ENCODE measurements around the gene TP73.

GRCh38 chr1:3650248-3651025 is 1.9 kb upstream of the TP73 start:
- TF ChIP-seq CTCF (IDR thresholded peaks at IDR 0.05 in 2 of 3, conservative IDR thresholded peaks at IDR 0.05 in 1 of 3; ENCODE audit: borderline replicate concordance in 1 of 3, insufficient read depth in 1 of 3, low read depth in 2 of 3, low read length in 2 of 3): no peak
- peak; percentile 66 for TF ChIP-seq POLR2A (IDR thresholded peaks at IDR 0.05; ENCODE audit: borderline replicate concordance, extremely low read depth, insufficient read depth, insufficient read length)
- no peak for TF ChIP-seq EZH2 (IDR thresholded peaks at IDR 0.05)
- no peak for TF ChIP-seq RAD21 (IDR thresholded peaks at IDR 0.05; ENCODE audit: low read depth)
- no peak for TF ChIP-seq ELF1 (IDR thresholded peaks at IDR 0.05; ENCODE audit: borderline replicate concordance, low read depth)
- TF ChIP-seq MAX (IDR thresholded peaks at IDR 0.05): no peak
- no peak for TF ChIP-seq SIN3A (IDR thresholded peaks at IDR 0.05; ENCODE audit: low read depth)
- TF ChIP-seq, protein P1, sequence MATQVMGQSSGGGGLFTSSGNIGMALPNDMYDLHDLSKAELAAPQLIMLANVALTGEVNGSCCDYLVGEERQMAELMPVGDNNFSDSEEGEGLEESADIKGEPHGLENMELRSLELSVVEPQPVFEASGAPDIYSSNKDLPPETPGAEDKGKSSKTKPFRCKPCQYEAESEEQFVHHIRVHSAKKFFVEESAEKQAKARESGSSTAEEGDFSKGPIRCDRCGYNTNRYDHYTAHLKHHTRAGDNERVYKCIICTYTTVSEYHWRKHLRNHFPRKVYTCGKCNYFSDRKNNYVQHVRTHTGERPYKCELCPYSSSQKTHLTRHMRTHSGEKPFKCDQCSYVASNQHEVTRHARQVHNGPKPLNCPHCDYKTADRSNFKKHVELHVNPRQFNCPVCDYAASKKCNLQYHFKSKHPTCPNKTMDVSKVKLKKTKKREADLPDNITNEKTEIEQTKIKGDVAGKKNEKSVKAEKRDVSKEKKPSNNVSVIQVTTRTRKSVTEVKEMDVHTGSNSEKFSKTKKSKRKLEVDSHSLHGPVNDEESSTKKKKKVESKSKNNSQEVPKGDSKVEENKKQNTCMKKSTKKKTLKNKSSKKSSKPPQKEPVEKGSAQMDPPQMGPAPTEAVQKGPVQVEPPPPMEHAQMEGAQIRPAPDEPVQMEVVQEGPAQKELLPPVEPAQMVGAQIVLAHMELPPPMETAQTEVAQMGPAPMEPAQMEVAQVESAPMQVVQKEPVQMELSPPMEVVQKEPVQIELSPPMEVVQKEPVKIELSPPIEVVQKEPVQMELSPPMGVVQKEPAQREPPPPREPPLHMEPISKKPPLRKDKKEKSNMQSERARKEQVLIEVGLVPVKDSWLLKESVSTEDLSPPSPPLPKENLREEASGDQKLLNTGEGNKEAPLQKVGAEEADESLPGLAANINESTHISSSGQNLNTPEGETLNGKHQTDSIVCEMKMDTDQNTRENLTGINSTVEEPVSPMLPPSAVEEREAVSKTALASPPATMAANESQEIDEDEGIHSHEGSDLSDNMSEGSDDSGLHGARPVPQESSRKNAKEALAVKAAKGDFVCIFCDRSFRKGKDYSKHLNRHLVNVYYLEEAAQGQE (IDR thresholded peaks at IDR 0.05; ENCODE audit: low read depth): no peak
- no peak for TF ChIP-seq FOSL1 (IDR thresholded peaks at IDR 0.05; ENCODE audit: low read depth)
- TF ChIP-seq YY1 (IDR thresholded peaks at IDR 0.05; ENCODE audit: extremely low read depth, insufficient replicate concordance, low read depth, low read length): no peak
- no peak for TF ChIP-seq CEBPB (IDR thresholded peaks at IDR 0.05; ENCODE audit: low read depth)
- no peak for TF ChIP-seq EZH2phosphoT487 (IDR thresholded peaks at IDR 0.05; ENCODE audit: borderline replicate concordance)
